ENCODE results near the gene DNAJB12. TPM values are rescaled to one million over a fixed set of nuclear protein-coding genes. Genes with fewer than 3 reads are reported as not detected.

The DNAJB12 gene
- total RNA-seq, 1 experiment from 2014 or later: 27.6 TPM

DNA sequence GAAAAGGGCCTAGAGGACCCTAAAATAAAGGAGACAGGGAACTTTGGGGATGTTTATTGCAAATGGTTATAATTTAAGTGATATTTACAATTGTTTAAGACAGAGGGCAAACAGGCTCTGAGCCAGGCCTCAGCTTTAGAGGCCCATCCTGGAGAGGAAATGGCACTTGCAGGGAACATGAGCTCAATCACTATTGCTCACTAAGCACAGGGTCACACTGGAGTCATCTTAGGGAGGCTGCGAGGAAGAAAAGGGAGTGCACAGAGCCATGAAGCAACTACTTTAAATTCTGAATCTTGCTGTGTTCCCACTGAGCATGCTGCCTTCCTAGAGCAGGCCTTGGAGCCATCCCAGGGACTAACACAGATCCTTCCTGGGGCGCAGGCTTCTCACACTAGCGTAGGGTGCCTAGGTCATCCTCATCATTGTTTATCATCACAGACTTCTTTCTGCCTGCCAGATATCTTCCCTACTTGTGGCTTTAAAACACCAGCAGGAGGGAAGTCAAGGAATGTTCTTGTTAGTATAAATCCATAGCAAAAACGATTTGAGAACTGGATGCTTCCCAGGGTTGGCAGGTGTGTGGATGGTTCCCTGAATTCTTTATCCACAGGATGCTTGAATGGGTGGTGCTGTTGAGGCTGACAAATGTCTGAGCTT, 12.7 kb upstream of the DNAJB12 start:
- no peaks in the 10 kb centered on the region for H3K4me1 ChIP-seq (ENCODE audit: insufficient read depth, low read length)
- no peaks in the 10 kb centered on the region for H3K27me3 Mint-ChIP-seq (ENCODE audit: low read depth)
- H3K4ac ChIP-seq (ENCODE audit: low read depth, low read length): no peak overlapping the region
- H3K4me2 ChIP-seq (ENCODE audit: insufficient read depth, insufficient read length, low read length): no peak overlapping the region
- no peak overlapping the region for H3K23ac ChIP-seq (ENCODE audit: insufficient read length, low read depth, low read length)
- H3K4me3 Mint-ChIP-seq: no peak overlapping the region
- TF ChIP-seq, protein P1, sequence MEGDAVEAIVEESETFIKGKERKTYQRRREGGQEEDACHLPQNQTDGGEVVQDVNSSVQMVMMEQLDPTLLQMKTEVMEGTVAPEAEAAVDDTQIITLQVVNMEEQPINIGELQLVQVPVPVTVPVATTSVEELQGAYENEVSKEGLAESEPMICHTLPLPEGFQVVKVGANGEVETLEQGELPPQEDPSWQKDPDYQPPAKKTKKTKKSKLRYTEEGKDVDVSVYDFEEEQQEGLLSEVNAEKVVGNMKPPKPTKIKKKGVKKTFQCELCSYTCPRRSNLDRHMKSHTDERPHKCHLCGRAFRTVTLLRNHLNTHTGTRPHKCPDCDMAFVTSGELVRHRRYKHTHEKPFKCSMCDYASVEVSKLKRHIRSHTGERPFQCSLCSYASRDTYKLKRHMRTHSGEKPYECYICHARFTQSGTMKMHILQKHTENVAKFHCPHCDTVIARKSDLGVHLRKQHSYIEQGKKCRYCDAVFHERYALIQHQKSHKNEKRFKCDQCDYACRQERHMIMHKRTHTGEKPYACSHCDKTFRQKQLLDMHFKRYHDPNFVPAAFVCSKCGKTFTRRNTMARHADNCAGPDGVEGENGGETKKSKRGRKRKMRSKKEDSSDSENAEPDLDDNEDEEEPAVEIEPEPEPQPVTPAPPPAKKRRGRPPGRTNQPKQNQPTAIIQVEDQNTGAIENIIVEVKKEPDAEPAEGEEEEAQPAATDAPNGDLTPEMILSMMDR (conservative IDR thresholded peaks at IDR 0.05): no peak
- no peak overlapping the region for H2BK12ac ChIP-seq (ENCODE audit: insufficient read length, low read depth, low read length)
- H3K9ac ChIP-seq (ENCODE audit: extremely low read depth, insufficient read length, low read length): no peak overlapping the region
- no peaks in the 10 kb centered on the region for H3K9me3 Mint-ChIP-seq
- H3K79me2 ChIP-seq (ENCODE audit: insufficient read depth, low read length): no peaks in the 10 kb centered on the region
- no peaks in the 10 kb centered on the region for H3K27me3 ChIP-seq (ENCODE audit: insufficient read depth, low read length)
- H4K5ac ChIP-seq (ENCODE audit: insufficient read length, low read depth, low read length): no peak overlapping the region
- DNase-seq: no peak
- H3K9me3 ChIP-seq (ENCODE audit: control insufficient read depth, low read depth, low read length): no peaks in the 10 kb centered on the region
- no peak overlapping the region for H3K14ac ChIP-seq (ENCODE audit: insufficient read depth, low read length)
- H3K4me1 Mint-ChIP-seq: peaks cover 2 to 3% of the 10 kb centered on the region in 2 experiments; a peak in 2 of 4 replicates
- H3K27ac ChIP-seq (ENCODE audit: insufficient read length, low read depth, low read length): no peak overlapping the region
- H4K91ac ChIP-seq (ENCODE audit: insufficient read length, low read depth, low read length): no peak overlapping the region
- H3K56ac ChIP-seq (ENCODE audit: insufficient read length, low read depth, low read length): no peak overlapping the region
- no peaks in the 10 kb centered on the region for H3K23me2 ChIP-seq (ENCODE audit: insufficient read length, low read depth, low read length, poor library complexity, severe bottlenecking)
- H3K36me3 Mint-ChIP-seq (ENCODE audit: insufficient read depth in 1 of 3, low read depth in 3 of 3): peaks cover 2 to 15% (median 9%) of the 10 kb centered on the region in 3 experiments; a peak in 6 of 7 replicates
- no peaks in the 10 kb centered on the region for H3K79me1 ChIP-seq (ENCODE audit: insufficient read depth, low read depth, low read length, poor library complexity, severe bottlenecking)
- no peaks in the 10 kb centered on the region for H4K20me1 ChIP-seq (ENCODE audit: control insufficient read depth, insufficient read depth, insufficient read length)
- no peak overlapping the region for H2BK5ac ChIP-seq (ENCODE audit: insufficient read length, low read length)
- no peak overlapping the region for H2BK120ac ChIP-seq (ENCODE audit: low read depth, low read length, poor library complexity, severe bottlenecking)
- no peak overlapping the region for H4K8ac ChIP-seq (replicated peaks; ENCODE audit: insufficient read length, low read depth, low read length)
- H2BK15ac ChIP-seq (ENCODE audit: low read depth, low read length): no peak overlapping the region
- no peak overlapping the region for H2BK20ac ChIP-seq (ENCODE audit: low read depth, low read length, poor library complexity, severe bottlenecking)
- H2AK5ac ChIP-seq (ENCODE audit: insufficient read length, low read length): no peak overlapping the region
- H2AFZ ChIP-seq (ENCODE audit: low read length): no peak overlapping the region
- peak overlapping the region in 2 of 3 experiments; percentile 20 to 55; a peak in 2 of 7 replicates for H3K27ac Mint-ChIP-seq
- H3K18ac ChIP-seq (ENCODE audit: insufficient read length, low read depth, low read length): no peak overlapping the region
- no CpG with 5 or more reads among the region's 4 CpGs for WGBS (ENCODE audit: extremely low coverage, insufficient read length, low lambda C conversion rate)
- no peak overlapping the region for H3T11ph ChIP-seq (ENCODE audit: low read length)
